TTC549 (cell line): ENCODE data around the gene SWI5.
"Not testable (repeated sequence)": the region's sequence is repeated elsewhere in the genome, so short reads cannot be mapped to it uniquely, and the experiment has no call there.

ENCODE experiments used
- FAIRE-seq: peaks from 2 replicates; lab custom pipeline; 2012; peaks lifted over from hg19 to GRCh38; lab: Jason Lieb, UNC

Gene SWI5

DNA sequence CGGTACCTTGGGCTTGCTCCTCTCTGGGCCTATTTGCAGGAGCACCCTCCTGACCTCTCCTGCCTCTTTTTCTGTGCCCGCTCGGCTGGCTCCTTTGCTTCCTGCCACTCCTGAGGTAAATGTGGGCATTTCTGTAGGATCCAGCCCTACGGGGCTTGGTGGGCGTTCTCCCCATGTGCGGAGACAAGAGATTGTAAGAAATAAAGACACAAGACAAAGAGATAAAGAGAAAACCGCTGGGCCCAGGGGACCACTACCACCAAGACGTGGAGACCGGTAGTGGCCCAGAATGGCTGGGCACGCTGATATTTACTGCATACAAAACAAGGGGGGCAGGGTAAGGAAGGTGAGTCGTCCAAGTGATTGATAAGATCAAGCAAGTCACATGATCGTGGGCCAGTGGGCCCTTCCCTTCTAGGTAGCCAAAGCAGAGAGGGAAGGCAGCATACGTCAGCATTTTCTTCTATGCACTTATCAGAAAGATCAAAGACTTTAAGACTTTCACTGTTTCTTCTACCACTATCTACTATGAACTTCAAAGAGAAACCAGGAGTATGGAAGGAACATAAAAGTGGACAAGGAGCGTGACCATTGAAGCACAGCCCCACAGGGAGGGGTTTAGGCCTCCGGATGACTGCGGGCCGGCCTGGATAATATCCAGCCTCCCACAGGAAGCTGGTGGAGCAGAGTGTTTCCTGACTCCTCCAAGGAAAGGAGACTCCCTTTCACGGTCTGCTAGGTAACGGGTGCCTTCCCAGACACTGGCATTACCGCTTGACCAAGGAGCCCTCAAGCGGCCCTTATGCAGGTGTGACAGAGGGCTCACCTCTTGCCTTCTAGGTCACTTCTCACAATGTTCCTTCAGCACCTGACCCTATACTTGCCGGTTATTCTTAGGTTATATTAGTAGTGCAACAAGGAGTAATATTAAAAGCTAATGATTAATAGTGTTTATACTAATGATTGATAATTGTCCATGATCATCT is 3.3 kb downstream of the SWI5 start:
- not testable (repeated sequence) for FAIRE-seq

DNA sequence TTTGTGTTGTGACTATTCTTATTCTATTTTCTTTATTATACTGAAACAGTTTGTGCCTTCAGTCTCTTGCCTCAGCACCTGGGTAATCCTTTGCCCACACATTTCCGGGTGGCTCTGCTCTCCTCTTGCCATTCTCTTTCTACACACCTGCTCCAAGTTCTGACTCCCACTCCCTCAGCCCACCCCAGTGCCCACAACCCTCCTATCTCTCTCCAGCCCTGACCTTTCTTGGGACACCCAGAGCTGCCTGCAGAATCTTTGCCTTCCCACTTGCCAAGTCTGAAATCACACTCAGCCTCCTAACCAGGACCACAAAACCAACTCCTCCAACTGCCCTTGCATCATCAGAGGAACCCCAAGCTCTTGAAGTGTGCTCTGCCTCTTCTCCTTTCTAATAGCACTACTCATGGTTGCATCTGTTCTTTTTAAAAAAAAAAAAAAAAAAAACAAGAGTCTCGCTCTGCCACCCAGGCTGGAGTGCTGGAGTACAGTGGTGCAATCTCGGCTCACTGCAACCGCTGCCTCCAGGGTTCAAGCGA is 4.1 kb downstream of the SWI5 start:
- no peak for FAIRE-seq

DNA sequence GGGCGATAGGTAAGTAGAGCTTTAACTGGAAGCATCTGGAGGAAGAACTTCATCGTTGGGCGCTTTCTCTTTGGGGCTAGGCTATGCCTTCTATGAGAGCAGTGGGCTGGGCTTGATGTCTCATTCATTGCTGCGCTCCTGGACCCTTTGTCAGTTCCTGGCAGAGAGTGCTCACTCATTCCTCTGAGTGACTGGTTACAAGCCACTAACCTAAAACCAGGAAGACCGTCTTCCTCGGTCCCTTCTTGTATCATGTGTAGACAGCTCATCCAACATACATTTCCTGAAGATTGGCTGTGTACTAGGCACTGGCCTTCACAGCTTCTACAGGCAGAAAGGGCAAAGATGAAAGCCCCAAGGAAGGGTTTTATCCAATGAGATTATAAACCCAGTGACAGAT is 6.4 kb downstream of the SWI5 start:
- FAIRE-seq, result no peak

DNA sequence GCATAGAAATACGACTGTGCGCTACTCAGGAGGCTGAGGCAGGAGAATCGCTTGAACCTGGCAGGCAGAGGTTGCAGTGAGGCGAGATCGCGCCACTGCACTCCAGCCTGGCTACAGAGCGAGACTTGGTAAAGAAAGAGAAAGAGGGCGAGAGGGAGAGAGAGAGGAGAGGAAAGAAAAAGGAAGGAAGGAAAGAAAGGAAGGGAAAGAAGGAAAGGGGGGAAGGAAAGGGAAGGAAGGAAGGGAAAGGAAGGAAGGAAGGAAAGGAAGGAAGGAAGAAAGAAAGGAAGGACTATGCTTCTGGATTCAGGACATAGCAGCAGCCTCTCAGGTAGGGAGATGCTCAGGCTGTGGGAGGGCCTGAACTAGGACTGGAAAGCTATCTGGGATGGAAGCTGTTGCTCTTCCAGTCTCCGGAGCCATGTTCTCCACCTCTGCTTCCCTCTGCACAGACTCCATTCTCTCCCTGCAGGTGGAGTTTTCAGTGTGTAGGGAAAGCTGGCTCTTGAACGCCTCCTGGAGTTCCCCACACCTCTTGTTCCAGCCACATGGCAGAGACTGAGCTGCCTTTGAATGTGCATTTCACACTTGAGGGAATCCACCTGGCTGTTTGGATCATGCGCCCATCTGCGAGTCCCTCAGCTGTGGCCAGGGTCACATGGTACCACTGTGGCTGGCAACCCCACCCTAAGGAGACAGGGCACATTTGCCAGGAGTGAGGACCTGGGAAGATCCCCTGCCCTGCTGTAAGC is 9.1 kb downstream of the SWI5 start:
- no peak for FAIRE-seq

DNA sequence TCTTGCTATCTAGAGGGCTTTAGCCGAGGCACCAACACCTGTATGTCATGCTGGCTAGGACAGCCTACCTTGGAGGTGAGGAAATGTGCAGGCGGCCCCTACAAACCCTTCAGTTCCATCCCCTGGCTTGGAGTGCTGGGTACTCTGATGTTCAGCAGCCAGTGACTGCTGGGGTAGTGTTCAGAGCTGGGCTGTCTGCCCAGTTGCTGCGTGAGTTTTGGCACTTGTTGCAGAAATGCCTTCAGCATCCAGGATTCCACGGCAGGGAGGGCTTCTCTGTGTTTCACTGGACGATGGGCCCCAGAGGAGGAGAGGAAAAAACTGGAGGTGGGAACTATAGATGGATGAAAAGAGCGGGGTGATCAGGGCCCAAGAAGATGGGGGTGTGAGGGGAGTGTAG is 10.4 kb downstream of the SWI5 start:
- no peak for FAIRE-seq

DNA sequence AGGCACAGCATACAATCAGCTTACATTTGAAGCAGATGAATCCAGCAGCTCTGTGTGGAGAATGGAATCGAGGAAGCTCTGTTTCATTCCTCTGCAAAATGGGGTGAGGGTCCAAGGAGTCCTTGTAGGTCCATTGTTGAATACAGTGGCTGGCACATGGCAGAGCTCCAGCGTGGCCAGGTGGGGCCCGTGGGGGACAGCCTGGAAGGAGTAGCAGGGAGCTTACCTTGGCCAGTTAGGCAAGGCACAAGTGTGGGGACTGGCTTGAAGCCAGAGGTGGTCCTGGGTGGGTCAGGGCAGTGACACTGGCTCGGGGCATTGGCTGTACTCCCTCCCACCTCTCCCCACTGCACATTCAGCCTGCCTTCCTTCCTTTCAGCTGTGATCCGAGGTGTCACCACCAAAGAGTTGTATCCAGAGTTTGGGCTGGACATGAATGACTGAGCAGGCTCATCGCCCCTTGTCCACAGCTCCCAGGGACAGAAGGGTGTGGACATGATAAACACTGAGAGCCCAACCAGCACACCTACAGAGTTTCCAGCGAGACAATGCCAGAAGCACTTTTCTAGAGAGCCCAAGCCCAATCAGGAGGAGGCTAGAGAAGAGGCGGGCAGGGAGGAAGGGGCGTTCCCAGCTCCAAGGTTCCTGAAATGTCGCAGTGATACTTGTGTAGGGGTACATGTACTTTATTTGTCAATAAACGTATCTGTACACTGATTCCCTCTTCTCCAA is 12.4 kb downstream of the SWI5 start:
- no peak for FAIRE-seq

DNA sequence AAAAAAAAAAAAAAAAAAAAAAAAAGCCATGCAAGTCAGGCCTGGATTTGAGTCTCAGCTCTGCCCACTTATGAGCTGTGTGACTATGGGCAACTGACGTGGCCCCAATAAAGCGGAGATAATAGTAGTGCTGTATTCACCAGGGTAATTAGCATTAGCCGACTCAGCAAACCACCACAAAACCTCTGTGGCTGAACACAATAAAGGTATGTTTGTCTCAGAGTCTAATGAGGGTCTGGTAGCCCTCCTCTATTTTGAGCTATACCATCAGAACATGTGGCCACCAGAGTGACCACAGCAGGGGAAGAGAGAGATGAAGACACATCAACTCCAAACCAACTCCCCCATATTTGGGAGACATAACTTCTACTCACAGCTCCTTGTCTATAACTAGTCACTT is 15.9 kb downstream of the SWI5 start:
- no peak for FAIRE-seq

DNA sequence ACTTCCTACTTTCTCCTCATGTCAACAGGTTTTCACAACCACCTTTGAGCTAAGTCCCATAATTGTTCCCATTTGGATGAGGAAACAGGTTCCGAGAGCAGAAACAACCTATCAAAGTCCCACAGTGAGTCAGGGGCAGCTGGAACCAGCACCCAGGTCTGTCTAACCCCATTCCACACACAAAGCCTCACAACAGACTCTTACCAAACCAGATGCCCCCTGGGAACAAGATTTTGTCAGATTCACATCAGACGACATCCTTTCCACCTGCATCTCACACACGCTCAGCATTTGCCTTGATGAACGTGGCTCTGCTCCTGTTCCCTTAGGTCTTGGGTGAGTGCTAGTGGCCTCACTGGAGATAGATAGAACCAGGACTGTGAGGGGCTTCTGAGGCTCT is 17.0 kb downstream of the SWI5 start:
- no peak for FAIRE-seq

DNA sequence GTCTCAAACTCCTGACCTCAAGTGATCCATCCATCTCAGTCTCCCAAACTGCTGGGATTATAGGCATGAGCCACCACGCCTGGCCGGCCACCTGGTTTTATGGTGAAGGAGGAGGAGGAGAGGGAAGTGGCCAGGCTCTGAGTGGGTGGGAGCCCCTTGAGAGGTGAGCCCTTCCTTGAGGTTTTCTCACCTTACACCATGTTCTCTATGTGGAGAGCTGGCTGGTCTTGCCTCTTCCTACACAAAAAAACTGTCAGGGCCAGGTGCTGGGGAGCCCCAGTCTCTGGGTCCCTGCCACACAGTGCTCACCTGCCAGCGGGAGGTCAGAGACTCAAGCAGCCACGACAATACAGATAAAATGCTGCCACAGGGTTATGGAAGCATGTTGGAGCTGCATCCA is 18.1 kb downstream of the SWI5 start:
- FAIRE-seq, result no peak

DNA sequence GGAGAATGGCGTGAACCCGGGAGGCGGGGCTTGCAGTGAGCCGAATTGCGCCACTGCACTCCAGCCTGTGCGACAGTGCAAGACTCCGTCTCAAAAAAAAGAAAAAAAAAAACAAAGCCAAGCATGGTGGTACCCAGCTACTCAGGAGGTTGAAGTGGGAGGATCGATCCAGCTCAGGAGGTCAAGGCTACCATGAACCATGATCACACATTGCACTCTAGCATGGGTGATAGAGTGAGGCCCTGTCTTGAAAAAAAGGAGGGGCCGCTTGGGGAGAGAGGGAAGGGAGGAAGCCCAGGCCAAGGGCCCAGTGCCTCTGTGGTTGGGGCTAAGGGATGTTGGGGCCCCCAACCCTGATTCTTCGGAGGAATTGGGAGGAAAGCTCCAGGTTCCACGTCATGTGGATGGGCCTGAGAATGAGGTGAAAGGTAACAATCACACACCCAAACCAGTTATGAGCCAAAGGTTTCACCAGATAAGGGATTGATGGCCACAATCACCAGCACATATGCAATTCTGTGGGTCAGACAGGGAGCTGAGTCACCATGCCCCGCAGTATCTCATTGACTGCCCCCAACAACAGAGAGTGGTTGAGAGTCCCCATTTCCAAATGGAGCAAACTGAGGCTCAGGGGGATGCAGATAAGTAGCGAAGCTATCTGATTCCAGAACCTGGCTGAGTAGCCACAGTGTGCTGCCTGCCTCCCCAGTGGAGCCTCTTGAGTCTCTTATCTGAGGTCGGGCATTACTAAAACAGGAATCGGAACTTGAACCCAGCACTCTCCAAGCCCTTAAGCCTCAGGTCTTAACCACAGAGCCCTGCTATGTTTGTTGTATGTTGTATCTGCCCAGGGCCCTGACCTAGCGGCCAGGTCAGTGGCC is 20.5 kb downstream of the SWI5 start:
- no peak for FAIRE-seq

DNA sequence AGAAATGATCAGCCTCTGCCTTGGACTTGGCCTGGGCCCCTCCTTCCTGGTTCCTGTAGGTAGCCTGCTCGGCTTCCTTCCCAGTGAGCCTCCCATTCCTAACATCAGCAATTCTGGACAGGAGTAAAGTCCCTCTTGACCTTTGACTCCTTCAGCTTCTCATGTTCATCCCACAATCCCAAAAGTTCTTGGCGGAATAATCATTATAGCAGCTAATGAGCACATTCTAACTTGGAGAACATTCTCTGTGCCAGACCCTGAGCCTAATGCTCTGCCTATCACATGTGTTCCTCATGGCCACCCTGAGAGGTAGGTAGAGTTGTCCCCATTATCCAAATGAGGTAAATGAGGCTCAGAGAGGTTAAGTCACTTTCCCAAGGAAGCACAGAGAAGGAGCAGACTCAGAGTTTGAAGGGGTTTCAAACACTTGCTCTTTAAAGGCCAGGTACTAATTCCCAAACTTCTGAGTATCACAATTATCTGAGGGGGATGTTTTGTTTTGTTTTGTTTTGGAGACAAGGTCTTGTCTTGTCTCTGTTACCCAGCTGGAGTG is 21.2 kb downstream of the SWI5 start:
- FAIRE-seq, result no peak

DNA sequence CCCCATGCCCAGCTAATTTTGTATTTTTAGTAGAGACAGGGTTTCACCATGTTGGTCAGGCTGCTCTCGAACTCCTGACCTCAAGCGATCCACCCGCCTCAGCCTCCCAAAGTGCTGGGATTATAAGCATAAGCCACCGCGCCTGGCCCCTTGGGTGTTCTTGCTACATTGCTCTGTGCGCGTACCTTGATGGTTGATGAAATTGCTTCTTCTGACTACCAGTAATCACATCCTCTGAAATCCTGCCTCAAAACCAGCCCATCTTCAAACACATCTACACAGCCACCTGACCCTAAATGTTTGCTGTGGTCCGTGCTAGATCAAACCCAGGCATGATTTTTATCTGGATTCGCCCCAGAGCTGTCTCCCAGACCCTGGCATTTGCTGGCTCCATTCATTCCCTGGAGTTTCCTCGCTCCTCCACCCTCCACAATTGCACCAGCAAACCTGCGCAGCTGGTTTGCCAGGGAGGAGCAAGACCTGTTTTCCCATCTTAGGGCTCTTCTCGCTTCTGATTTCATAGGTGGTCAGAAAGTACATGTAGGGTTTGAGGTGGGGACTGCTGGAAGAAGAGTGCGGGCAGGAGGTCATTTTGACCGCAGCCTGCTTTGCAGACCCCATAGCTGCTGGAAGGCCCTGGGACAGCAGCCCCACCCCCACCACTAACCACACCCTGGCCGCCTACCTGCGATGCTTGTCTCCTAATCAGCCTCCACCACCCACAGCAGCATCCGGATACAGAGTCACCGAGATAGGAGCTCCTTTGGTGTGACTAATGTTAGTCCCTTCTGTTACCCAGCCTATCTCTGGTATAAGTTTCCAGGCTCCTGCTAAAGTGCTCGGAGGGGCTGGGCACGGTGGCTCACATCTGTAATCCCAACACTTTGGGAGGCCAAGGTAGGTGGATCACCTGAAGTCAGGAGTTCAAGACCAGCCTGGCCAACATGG is 22.7 kb downstream of the SWI5 start:
- FAIRE-seq, result no peak

DNA sequence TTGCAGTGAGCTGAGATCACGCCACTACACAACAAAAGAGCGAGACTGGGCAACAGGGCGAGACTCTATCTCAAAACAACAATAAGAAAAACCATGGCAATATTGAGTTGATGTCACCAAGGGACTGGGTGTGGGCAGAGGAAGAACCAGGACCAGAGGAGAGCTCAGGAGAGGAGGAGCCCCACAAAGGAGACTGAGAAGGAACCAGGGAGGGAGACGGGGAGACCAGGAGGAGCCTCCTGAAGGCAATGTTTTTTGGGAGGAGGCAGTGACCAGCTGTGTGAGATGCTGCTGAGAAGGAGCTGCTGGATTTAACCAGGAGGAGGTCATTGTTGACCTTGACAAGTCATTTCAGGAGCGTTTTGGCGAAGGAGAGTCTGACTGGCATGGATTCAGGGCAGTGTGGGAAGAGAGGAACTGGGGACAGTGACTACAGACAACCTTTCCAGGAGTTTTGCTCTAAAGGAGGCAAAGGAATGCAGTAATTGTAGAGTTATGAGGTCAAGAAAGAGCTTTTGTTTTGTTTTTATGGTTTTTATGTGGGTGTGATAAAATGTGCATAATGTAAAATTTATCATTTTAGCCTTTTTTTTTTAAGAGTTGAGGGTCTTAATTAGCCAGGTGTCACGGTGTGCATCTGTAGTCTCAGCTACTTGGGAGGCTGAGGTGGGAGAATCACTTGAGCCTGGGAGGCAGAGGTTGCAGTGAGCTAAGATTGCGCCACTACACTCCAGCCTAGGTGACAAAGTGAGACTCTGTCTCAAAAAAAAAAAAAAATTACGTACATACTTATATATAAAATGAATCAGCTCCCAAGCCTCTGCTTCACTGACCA is 28.3 kb downstream of the SWI5 start:
- no peak for FAIRE-seq

DNA sequence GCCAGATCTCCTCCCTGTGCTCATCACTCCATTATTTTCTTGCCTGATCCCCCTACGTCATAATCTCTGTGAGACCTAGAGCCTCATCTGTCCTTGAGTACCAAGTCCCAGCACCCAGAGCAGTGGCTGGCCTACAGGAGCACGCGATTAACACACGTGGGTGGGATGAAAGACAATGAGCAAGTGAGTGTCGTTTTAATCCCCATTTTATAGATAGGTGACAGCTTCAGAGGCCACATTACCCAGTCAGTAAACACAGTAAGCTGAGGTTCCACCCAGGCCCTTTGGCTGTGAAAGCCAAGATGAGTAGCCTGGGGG is 28.9 kb downstream of the SWI5 start:
- FAIRE-seq, result no peak

DNA sequence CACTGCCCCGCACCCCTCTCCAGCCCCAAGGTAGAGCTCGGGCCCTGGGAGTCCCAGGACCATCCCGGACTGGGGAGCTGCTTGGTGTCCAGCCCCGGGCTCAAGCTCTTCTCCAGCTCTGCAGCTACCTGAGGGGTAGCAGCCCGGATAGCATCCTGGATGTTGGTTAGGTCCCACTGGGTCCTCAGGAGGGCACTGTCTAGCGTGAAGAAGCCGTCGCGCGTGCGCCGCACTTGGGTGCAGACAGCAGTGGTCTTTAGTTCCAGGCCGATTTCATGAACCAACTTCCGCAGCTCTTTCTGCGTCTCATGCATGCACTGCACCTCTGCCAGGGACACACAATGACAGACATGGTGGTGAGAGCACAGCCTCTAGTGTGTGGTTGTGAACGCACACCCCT is 33.5 kb downstream of the SWI5 start:
- FAIRE-seq, result no peak

DNA sequence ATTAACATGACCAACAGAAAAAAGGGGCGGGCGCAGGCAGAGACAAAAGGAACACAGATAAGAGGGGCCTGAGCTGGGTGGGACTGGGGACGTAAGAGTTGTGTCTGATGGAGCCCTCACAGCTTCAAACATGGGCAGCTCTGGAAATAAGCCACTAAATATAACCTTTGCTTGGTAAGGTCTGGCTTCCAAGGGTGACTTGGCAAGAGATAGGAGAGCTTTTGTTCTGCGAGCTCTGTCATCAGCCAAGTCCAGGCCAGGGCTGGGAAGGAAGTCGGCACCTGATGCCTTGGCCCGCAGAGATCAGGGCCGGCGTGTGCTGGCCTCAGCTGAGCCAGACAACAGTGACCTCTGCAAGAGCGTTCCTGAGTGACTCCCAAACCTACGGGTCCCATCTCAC is 34.4 kb downstream of the SWI5 start:
- no peak for FAIRE-seq

DNA sequence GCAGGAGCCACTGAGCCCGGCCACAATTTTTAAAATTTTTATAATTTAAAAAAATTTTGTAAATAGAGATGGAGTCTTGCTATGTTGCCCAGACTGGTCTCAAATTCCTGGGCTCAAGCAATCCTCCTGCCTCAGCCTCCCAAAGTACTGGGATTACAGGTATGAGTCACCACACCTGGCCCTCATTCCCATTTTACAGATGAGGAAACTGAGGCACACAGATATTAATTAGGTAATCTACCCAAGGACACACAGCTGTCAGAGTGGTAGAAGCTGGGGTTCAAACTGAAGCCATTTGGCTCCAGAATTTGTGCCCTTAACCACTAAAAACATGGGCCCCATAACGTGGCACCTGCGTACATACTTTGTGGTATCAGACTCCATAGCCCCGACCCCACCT is 38.6 kb downstream of the SWI5 start:
- no peak for FAIRE-seq

DNA sequence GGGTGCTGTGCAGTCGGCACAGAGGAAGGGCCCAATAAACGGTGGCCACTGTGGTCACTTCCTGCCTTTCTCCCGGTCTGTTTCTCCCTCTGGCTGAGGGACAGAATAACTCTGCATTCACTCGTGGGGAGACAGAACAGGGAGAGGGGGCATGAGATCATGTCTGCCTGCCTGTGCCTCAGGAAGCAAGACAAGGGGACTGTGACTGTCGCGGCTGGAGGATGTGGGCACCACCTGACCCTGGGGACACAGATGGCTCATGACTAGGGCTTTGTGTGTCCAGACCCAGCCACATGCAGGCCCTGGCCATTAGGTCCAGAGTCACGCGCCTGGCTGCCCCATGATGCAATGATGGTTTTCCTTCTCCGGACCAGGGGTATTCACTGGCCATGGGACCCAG is 40.3 kb downstream of the SWI5 start:
- FAIRE-seq, result no peak

DNA sequence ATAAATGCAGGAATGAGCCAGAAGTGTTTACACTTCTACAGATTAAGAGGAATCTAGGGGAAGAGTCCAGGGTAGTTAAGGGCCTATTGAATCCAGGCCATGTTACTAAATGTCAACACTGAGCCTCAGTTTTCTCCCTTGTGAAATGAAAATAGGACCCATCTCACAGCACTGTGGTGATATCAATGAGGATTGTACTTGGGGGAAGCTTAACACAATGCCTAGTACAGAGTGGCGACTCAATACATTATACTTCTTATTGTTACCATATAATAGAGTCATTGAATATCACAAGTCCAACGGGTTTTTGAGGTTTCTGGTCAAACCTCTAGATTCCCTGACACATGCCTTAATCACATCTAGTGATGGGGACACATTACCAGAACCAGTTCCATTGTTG is 41.6 kb downstream of the SWI5 start:
- no peak for FAIRE-seq
